ENCODE measurements around the gene PDCL3. TPM values are rescaled to one million over a fixed set of nuclear protein-coding genes. Genes with fewer than 3 reads are reported as not detected.

The PDCL3 gene
- total RNA-seq, 1 donor from 2014 or later, result 24.4 TPM

DNA sequence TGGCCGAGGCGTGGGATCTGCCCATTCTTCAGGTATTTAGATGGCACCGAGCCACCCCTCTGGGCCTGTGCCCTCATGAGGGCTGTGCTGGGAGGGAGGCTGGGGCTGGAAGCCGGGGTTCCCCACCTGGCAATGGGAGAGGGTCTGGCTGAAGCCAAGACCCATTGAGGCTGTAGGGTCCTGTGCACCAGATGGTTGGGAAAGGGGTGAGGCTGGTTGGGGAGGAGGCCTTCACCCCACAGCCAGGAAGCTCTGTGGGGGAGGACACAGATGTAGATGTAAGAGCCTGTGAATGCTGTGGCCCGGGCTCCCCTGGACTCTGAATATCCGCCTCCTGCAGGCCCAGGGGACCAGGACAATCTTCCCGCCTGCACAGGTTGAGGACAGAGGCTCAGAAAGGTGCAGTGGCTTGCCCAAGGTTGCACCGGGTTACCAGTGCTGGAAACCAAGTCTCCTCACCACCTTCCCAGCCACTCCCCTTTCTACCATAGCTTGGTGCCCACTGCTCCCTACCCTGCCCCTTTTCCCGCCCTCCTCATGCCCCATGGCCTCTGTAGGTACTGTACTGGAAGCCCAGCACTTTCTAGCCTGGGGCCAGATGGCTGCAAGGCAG lies 49.7 kb downstream of the PDCL3 start:
- ATAC-seq, result no peak

DNA sequence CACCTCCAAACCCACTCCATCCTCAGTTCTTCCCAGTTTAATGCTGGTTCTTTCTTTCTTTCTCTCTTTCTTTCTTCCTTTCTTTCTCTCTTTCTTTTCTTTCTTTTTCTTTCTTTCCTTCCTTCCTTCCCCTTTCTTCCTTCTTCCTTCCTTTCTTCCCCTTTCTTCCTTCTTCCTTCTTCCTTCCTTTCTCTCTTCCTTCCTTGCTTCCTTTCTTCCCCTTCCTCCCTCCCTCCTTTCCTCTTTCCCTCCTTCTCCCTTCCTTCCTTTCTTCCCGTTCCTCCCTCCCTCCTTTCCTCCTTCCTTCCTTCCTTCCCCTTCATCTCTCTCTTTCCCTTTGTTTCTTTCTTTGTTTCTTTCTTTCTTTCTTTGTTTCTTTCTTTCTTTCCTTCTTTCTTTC lies 50.9 kb downstream of the PDCL3 start:
- no peak for ATAC-seq

DNA sequence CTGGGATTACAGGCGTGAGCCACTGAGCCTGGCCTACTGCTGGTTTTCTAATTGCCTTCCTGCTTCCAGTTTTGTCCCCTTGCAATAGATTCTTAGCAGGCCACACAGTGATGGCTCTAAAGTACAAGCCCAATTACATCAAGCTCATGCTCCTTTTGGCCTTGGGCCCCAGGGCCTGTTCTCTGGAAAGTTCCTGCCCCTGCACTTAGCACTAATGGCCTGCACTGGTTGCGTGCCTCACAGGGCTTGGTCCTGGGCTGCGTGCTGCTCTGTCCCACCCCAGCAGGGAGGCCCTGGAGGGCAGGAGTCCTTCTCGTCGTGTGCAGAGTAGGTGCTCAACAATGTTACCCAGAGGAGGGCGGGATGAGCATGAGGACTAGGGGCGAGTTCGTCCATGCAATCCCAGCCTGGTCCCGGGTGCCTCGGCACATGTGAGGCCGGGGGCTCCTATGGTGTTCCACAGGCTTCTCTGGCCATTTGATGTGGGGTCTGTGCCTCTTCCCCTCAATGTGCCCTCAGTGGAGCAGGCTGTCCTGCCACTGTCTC lies 51.7 kb downstream of the PDCL3 start:
- no peak for ATAC-seq

DNA sequence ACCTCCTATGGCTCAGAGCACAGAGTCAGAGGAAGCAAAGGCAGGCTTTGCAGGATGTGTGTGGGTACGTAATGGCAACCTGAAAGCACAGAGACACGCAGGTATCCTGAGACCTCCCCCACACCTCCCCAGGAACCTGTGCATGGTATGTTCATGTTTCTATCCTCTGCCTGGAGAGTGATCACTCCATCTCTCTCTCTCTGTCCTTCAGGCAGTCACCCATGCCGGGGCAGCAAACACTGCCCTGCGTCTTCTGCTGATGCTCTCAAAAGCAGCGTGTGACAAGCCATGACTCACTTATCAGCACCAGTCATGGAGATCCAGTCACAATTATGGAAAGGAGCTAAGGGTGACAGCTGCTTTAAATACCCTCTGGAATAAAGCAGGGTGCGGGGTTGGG lies 52.7 kb downstream of the PDCL3 start:
- no peak for ATAC-seq

DNA sequence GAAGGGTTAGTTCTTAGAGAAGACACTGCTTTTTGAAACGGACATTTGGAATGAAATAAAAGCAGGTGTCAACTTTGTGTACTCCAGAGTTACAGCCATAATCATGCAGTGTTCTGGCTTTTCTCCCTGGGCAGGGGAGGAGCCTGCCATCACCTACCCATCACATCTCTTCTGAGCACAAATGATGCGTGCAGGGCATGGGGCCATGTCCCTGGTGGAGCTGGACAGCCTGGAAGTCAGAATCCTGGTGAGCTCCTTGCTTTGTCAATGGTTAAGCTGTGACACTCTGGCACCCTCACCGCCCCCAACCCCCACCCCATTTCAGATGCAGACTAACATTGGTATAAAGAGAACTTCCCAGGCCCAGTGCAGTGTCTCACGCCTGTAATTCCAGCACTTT lies 53.1 kb downstream of the PDCL3 start:
- ATAC-seq, result no peak

DNA sequence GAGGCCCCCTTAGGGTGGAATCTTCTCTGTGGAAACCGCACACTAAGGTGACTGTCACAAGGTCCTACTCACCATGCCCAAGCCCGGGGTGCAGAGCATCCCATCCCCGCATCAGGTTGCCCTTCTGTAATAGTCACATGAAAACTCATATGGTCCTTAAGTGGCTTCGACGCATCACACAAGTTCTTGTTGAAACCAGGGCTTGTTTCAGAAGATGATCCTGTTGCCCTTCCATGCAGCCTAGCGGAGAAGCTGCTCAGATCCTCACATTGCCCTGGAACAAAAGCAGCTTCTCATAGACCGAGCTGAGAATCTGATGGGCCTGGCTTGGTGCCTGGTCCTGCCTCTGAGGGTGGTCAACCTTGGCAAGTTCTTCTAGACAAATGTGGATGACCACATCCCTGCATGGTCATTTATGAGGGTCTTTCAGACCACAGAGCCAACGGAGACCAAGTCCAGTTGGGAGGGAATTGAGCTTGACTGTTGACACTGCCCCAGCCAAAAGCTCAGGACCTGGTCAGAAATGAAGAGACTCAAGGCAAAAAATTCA lies 54.1 kb downstream of the PDCL3 start:
- ATAC-seq, result no peak

DNA sequence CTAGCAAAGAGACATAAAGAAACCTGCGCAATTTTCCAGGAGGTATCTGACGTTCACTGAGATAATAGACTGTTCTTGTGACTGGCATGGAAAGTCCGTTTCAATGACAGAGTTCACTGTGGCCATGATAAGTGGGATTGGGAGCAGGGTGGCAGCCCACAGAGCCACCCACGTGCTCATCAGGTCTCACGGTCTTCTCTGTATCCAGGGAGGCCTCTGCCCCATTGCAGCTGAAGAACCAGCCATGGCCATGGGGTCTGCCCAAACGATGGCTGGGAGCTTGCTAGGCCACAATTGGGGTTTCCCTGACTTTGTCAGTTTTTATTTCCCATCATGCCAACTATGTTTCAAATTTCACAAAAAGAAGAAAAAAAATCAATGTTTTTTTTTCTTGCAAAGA lies 57.2 kb downstream of the PDCL3 start:
- no peak for ATAC-seq

DNA sequence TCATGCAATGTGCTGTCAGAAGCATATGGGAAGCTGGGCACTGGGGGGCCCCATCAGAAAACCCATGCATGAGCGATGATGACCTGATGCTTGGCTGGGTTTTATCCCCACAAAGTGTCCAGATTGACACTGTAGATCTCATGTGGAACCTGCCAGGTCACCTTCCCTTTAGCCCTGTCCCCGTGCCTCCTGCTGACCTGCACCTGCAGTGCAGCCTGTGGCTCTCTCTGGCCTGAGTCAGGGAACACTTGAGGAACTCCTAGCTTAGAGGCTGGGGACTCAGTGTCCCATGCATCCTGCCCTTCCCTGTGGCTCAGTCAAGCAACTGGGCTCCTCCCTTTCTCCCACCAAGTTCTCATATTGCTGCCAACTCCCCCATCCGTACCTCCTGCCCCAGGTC lies 57.7 kb downstream of the PDCL3 start:
- ATAC-seq, result no peak

DNA sequence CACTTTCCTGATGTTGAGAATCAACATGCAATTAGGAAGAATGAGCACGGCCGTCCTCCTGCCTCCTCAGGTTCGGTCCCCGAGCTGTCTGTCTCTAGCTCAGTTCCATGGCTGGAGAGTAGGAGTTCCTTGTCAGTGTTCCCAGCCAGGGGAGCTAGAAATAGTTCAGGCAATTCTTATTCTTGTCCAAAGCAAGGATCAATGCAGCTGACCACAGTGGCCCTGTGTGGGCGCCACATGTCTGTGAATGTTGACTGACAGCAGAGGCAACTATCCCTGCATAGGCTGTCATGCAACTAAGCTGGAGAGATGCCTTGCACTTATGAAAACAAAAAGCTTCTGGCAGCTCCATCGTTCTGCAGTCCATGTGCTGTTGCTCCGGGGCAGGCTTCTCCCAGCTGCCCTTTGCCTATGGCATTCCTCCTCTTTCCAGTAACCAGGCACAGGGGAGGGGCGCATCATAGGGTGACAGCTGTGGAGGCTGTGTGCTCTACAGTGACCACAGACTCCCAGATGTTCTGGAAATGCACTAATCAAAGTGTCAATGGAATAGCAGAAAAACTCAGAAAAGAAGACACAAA lies 58.7 kb downstream of the PDCL3 start:
- ATAC-seq, result no peak

DNA sequence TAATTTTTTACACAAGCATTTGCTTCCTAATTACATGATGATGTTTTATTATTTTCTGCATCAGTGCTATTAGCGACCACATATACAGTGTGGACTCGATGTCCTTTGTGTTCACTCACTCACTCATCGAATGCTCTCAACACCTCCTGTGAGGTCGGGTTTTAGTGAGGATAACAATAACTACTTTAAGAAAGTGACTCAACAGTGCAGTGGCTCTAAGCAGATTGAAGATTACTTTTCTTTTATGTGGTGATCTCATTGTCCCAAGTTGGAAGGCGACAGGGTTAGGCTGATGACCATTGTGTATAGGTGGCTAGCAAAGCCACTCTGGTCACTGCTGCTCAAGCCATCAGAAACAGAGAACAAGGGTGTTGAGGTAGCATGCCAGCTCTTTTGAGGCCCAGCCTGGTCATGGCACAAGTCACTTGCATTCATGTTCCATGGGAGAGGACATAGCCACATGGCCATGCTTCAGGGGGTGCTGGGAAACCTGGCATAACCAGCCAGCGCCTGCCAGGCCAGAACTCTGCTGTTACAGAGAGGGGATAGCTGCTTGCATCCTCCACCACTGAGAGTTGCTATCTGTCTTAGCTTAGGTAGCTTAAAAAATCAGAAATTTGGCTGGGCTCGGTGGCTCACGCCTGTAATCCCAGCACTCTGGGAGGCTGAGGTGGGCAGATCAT lies 60.4 kb downstream of the PDCL3 start:
- ATAC-seq, result no peak

DNA sequence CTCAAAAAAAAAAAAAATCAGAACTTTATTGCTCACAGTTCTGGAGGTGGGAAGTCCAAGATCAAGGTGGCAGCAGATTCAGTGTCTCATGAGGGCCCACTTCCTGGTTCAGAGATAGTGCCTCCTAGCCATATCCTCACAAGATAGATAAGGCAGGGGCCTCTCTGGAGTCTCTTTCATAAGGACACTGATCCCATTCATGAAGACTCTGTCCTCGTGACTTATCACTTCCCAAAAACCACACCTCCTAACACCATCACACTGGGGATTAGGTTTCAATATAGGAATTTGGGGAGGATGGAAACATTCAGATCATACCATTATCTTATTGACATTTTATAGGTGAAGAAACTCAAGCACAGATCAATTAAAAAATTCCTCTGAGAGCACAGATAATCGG lies 61.1 kb downstream of the PDCL3 start:
- no peak for ATAC-seq

DNA sequence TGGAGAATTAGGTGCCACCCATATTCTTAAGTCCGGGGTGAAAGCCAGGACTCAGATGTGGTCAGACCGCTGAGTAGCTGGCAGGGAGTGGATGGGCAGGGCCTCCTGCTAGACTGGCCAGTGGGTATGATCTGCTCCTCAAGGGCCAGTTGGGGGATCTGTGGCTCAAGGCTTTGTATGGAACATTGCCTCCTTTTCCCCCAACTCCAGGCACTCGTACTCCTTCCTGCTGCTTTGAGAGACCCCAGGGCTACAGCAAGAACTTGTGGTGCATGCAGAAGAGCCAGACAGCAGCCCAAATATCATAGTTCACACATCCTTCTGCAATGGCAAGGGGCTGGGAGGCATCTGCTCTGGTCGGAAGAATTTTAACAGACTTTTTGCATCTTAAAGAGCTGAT lies 61.7 kb downstream of the PDCL3 start:
- ATAC-seq, result no peak

DNA sequence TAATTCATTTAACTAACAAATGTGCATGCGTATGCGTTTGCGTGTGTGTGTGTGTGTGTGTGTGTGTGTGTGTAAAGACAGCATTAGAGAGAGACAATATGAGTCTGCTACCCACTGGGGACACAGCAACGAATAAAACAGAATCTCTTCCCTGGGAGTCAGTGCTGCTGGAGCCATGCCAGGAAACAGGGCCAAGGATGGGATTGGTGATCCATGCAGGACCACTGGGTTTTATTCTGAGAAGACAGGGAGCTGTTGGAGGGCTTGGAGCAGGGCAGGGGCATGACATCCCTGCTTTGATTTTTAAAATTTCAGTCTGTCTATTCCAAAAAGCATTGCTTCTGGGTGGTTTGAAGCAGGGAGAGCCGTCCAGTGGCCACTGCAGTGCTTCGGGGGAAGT lies 62.9 kb downstream of the PDCL3 start:
- no peak for ATAC-seq

Other genes with a start within 250 kb of the PDCL3 start
- 0.48 TPM for gene LONRF2, start 240.5 kb upstream of the PDCL3 start, total RNA-seq
- 0.88 TPM for gene CHST10, start 145.3 kb upstream of the PDCL3 start, total RNA-seq
- gene NMS, start 92.5 kb upstream of the PDCL3 start, total RNA-seq, result not detected

Measured in esophagus mucosa (tissue), 1 donor.